OCI-LY1 (cell line): ENCODE data around the gene CRAMP1.
A peak's percentile ranks its signal among the peaks of the same experiment; 100 is the strongest.

Source experiments
- H2AFZ ChIP-seq: fragments of 200-600 bp; sonication (generic), shearing (Covaris generic); 2 replicates; pipeline ENCODE4 v1.6.0; 2014; ENCODE audit warnings: antibody characterized with exemption, mild to moderate bottlenecking, low read length
- H3F3A ChIP-seq: fragments of 200-600 bp; sonication (generic), shearing (Covaris generic); 2 replicates; pipeline ENCODE4 v1.6.0; 2014; ENCODE audit warnings: mild to moderate bottlenecking, antibody characterized with exemption, low read length, moderate library complexity; ENCODE audit not compliant: insufficient read depth
- H3K27ac ChIP-seq: fragments of 200-600 bp; sonication (generic); 2 replicates; pipeline ENCODE4 v1.5.1; 2014; ENCODE audit warnings: low read length, mixed run types, mild to moderate bottlenecking, low read depth; ENCODE audit not compliant: poor library complexity, severe bottlenecking
- H3K27me3 ChIP-seq: fragments of 200-600 bp; sonication (generic); 2 replicates; pipeline ENCODE4 v1.6.0; 2014; ENCODE audit warnings: antibody characterized with exemption, mild to moderate bottlenecking, low read length, moderate library complexity; ENCODE audit not compliant: insufficient read depth
- H3K36me3 ChIP-seq: fragments of 200-600 bp; sonication (generic); 2 replicates; pipeline ENCODE4 v1.6.1; 2014; ENCODE audit warnings: mild to moderate bottlenecking, antibody characterized with exemption, low read length, moderate library complexity, mixed read lengths; ENCODE audit not compliant: insufficient read depth
- H3K4me1 ChIP-seq: fragments of 200-600 bp; sonication (generic); 2 replicates; pipeline ENCODE4 v1.5.1; 2014; ENCODE audit warnings: mild to moderate bottlenecking, low read length, moderate library complexity; ENCODE audit not compliant: insufficient read depth, severe bottlenecking
- H3K4me2 ChIP-seq: fragments of 200-600 bp; sonication (generic), shearing (Covaris generic); 2 replicates; pipeline ENCODE4 v1.6.1; 2014; ENCODE audit warnings: low read length
- H3K4me3 ChIP-seq: fragments of 200-600 bp; sonication (generic); 2 replicates; pipeline ENCODE4 v1.5.1; 2014; ENCODE audit warnings: low read length, low read depth, mild to moderate bottlenecking, mixed read lengths; ENCODE audit not compliant: poor library complexity, severe bottlenecking
- H3K79me2 ChIP-seq: fragments of 200-600 bp; shearing (Covaris generic); 2 replicates; pipeline ENCODE4 v1.6.1; 2016; ENCODE audit warnings: mixed run types, low read length, mixed read lengths; ENCODE audit not compliant: insufficient read depth
- H3K9ac ChIP-seq: fragments of 200-600 bp; sonication (generic), shearing (Covaris generic); 2 replicates; pipeline ENCODE4 v1.6.1; 2014; ENCODE audit warnings: mild to moderate bottlenecking, low read length, mixed read lengths
- H3K9me2 ChIP-seq: fragments of 200-600 bp; sonication (generic), shearing (Covaris generic); 2 replicates; pipeline ENCODE4 v1.6.1; 2014; ENCODE audit warnings: low read depth, mild to moderate bottlenecking, low read length, mixed read lengths
- H3K9me3 ChIP-seq: fragments of 200-600 bp; shearing (Covaris generic); 2 replicates; pipeline ENCODE4 v1.6.1; 2014; ENCODE audit warnings: low read length, mixed read lengths
- H4K20me1 ChIP-seq: fragments of 200-600 bp; sonication (generic), shearing (Covaris generic); 2 replicates; pipeline ENCODE4 v1.6.0; 2016; ENCODE audit warnings: mild to moderate bottlenecking, low read length; ENCODE audit not compliant: insufficient read depth
- EZH2 ChIP-seq: fragments of 200-600 bp; sonication (generic), shearing (Covaris generic); IDR thresholded peaks from 2 replicates; pipeline ENCODE4 v1.8.0; 2017; ENCODE audit warnings: borderline replicate concordance, mixed run types, mild to moderate bottlenecking, antibody characterized with exemption, low read length, moderate library complexity, mixed read lengths
- TF ChIP-seq, protein P1 (sequence below): fragments of 200-600 bp; sonication (generic), shearing (Covaris generic); IDR thresholded peaks from 2 replicates; pipeline ENCODE4 v1.5.1; 2017; ENCODE audit warnings: mild to moderate bottlenecking, antibody characterized with exemption, low read length, moderate library complexity, mixed read lengths

CRAMP1 gene

GRCh38 chr16:1705688-1706385 is 93.7 kb downstream of the CRAMP1 start, which contains the start of gene MAPK8IP3:
MAPK8IP3 (plus strand) TSS chr16:1706195; CDS start chr16:1706340, 145 bp downstream.
- peak within 1 kb of the TSS; percentile 73 for H3K27ac ChIP-seq
- H3K4me3 ChIP-seq = peak within 1 kb of the TSS; percentile 93
- TF ChIP-seq EZH2 = no peak
- TF ChIP-seq, protein P1, sequence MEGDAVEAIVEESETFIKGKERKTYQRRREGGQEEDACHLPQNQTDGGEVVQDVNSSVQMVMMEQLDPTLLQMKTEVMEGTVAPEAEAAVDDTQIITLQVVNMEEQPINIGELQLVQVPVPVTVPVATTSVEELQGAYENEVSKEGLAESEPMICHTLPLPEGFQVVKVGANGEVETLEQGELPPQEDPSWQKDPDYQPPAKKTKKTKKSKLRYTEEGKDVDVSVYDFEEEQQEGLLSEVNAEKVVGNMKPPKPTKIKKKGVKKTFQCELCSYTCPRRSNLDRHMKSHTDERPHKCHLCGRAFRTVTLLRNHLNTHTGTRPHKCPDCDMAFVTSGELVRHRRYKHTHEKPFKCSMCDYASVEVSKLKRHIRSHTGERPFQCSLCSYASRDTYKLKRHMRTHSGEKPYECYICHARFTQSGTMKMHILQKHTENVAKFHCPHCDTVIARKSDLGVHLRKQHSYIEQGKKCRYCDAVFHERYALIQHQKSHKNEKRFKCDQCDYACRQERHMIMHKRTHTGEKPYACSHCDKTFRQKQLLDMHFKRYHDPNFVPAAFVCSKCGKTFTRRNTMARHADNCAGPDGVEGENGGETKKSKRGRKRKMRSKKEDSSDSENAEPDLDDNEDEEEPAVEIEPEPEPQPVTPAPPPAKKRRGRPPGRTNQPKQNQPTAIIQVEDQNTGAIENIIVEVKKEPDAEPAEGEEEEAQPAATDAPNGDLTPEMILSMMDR = peak; percentile 88
- no peaks in the 10 kb centered on the region; the same call in 1 of the 2 replicates for H3F3A ChIP-seq
- no peaks in the 10 kb centered on the region for H4K20me1 ChIP-seq
- no peaks in the 10 kb centered on the region for H3K9me3 ChIP-seq
- H3K9ac ChIP-seq = peak within 1 kb of the TSS; percentile 93
- H3K4me1 ChIP-seq = peaks cover 47% of the 10 kb centered on the region
- no peaks in the 10 kb centered on the region for H3K27me3 ChIP-seq
- no peak within 1 kb of the TSS for H2AFZ ChIP-seq
- peaks cover 24% of the 10 kb centered on the region for H3K36me3 ChIP-seq
- peak within 1 kb of the TSS; percentile 85 for H3K4me2 ChIP-seq
- peaks cover 26% of the 10 kb centered on the region for H3K79me2 ChIP-seq
- H3K9me2 ChIP-seq = no peaks in the 10 kb centered on the region

GRCh38 chr16:1706386-1707192 is 94.4 kb downstream of the CRAMP1 start:
- Histone ChIP-seq H3K9ac (peak overlapping the region; percentile 93), H3K9me3 (no peaks in the 10 kb centered on the region), H3K79me2 (peaks cover 27% of the 10 kb centered on the region), H3K9me2 (no peaks in the 10 kb centered on the region), H2AFZ (no peak overlapping the region), H3K27me3 (no peaks in the 10 kb centered on the region), H3K4me1 (peaks cover 55% of the 10 kb centered on the region), H3K4me2 (peak overlapping the region; percentile 85), H3K36me3 (peaks cover 17% of the 10 kb centered on the region), H3F3A (no peaks in the 10 kb centered on the region; the same call in 1 of the 2 replicates), H3K4me3 (peak overlapping the region; percentile 93), H4K20me1 (no peaks in the 10 kb centered on the region), H3K27ac (peak overlapping the region; percentile 73)
- no peak for TF ChIP-seq EZH2
- TF ChIP-seq, protein P1 = no peak

GRCh38 chr16:1707193-1707790 is 95.1 kb downstream of the CRAMP1 start:
- peak overlapping the region; percentile 93 for H3K9ac ChIP-seq
- H3K4me3 ChIP-seq = peak overlapping the region; percentile 93
- H3K27ac ChIP-seq = peak overlapping the region; percentile 68
- H2AFZ ChIP-seq = no peak overlapping the region
- H3F3A ChIP-seq = no peaks in the 10 kb centered on the region
- H3K36me3 ChIP-seq = peaks cover 10% of the 10 kb centered on the region
- no peaks in the 10 kb centered on the region for H3K9me3 ChIP-seq
- H3K9me2 ChIP-seq = no peaks in the 10 kb centered on the region
- TF ChIP-seq EZH2 = no peak
- TF ChIP-seq, protein P1 = no peak
- peak overlapping the region; percentile 85 for H3K4me2 ChIP-seq
- no peaks in the 10 kb centered on the region for H4K20me1 ChIP-seq
- peaks cover 62% of the 10 kb centered on the region for H3K4me1 ChIP-seq
- peaks cover 27% of the 10 kb centered on the region for H3K79me2 ChIP-seq
- H3K27me3 ChIP-seq = no peaks in the 10 kb centered on the region
